H1 (cell line): ENCODE data around the gene VPS13C. TPM values are rescaled to one million over a fixed set of nuclear protein-coding genes. Genes with fewer than 3 reads are reported as not detected.

Source experiments
- CTCF ChIA-PET: fragments of 300-600 bp; sonication (Branson Sonifier 250); formaldehyde crosslinking; loops from one replicate; lab custom pipeline; 2021; ENCODE audit not compliant: partially characterized antibody; lab: Charles Lee
- POLR2A ChIA-PET: fragments of 300-600 bp; sonication (Branson Sonifier 250); formaldehyde crosslinking; loops from one replicate; lab custom pipeline; 2021; ENCODE audit warnings: inconsistent platforms; ENCODE audit not compliant: partially characterized antibody; lab: Charles Lee
- DNase-seq, 2 experiments: peaks; one replicate each; pipeline versions ENCODE4 v3.0.0 to v3.0.0-alpha.2; 2010 to 2022; ENCODE audit warnings: low spot score in 2 of 2, low read depth in 1 of 2, mixed read lengths in 1 of 2
- FAIRE-seq: peaks from 2 replicates; lab custom pipeline; 2011; peaks lifted over from hg19 to GRCh38; lab: Jason Lieb, UNC
- H2AFZ ChIP-seq: 2 replicates; pipeline ENCODE4 v1.8.1; 2012; ENCODE audit warnings: low read length, inconsistent platforms
- H2AK5ac ChIP-seq: 2 replicates; pipeline ENCODE4 v1.6.1; 2013; ENCODE audit warnings: low read depth, low read length
- H2BK120ac ChIP-seq: replicated peaks from 2 replicates; pipeline ENCODE3; 2013; ENCODE audit warnings: low read depth, low read length, inconsistent platforms
- H2BK12ac ChIP-seq: 2 replicates; pipeline ENCODE4 v1.6.1; 2013; ENCODE audit warnings: low read depth, low read length
- H2BK15ac ChIP-seq: 2 replicates; pipeline ENCODE4 v1.6.1; 2013; ENCODE audit warnings: low read length
- H2BK20ac ChIP-seq: 2 replicates; pipeline ENCODE4 v1.6.1; 2013; ENCODE audit warnings: low read length
- H2BK5ac ChIP-seq: 2 replicates; pipeline ENCODE4 v1.6.1; 2013; ENCODE audit warnings: low read depth, low read length
- H3K14ac ChIP-seq: 2 replicates; pipeline ENCODE4 v1.6.1; 2013; ENCODE audit warnings: inconsistent platforms; ENCODE audit not compliant: insufficient read length
- H3K18ac ChIP-seq: 2 replicates; pipeline ENCODE4 v1.6.1; 2013; ENCODE audit warnings: low read length; ENCODE audit errors: extremely low read depth
- H3K23ac ChIP-seq: 2 replicates; pipeline ENCODE4 v1.6.1; 2013; ENCODE audit warnings: inconsistent platforms; ENCODE audit not compliant: insufficient read length
- H3K23me2 ChIP-seq: 2 replicates; pipeline ENCODE4 v1.6.1; 2013; ENCODE audit warnings: low read depth, low read length
- H3K27ac ChIP-seq: 2 replicates; pipeline ENCODE4 v1.6.1; 2011; ENCODE audit warnings: low read depth, low read length, inconsistent platforms
- H3K27me3 ChIP-seq, 4 experiments: replicated peaks in 1 of 4; 1 replicate in 1 of 4; 2 replicates in 3 of 4; pipeline versions ENCODE4 v1.6.1 to v1.8.1; 2011 to 2013; ENCODE audit warnings: low read length in 3 of 4, mild to moderate bottlenecking in 3 of 4, inconsistent platforms in 2 of 4, mixed read lengths in 2 of 4, moderate library complexity in 1 of 4; ENCODE audit not compliant: control insufficient read depth in 3 of 4, insufficient read depth in 3 of 4; ENCODE audit errors: extremely low read depth in 1 of 4
- H3K36me3 ChIP-seq, 4 experiments: 2 replicates each; pipeline versions ENCODE4 v1.6.1 to v1.8.1; 2011 to 2013; ENCODE audit warnings: mild to moderate bottlenecking in 4 of 4, low read length in 3 of 4, moderate library complexity in 2 of 4, control low read depth in 1 of 4, inconsistent platforms in 1 of 4; ENCODE audit not compliant: insufficient read depth in 4 of 4, control insufficient read depth in 2 of 4
- H3K4ac ChIP-seq: replicated peaks from 2 replicates; pipeline ENCODE3; 2013; ENCODE audit warnings: low read length, low read depth, mixed read lengths, inconsistent platforms; ENCODE audit not compliant: insufficient read length
- H3K4me1 ChIP-seq, 4 experiments: replicated peaks in 1 of 4; 1 replicate in 1 of 4; 2 replicates in 3 of 4; pipeline versions ENCODE4 v1.6.1 to v1.8.1; 2011 to 2013; ENCODE audit warnings: low read length in 3 of 4, inconsistent platforms in 2 of 4, mixed read lengths in 1 of 4; ENCODE audit not compliant: insufficient read depth in 4 of 4, control insufficient read depth in 3 of 4
- H3K4me2 ChIP-seq, 2 experiments: 2 replicates each; pipeline versions ENCODE4 v1.6.1 to v1.8.1; 2011 to 2013; ENCODE audit warnings: low read depth in 2 of 2, low read length in 2 of 2, control low read depth in 1 of 2, inconsistent platforms in 1 of 2, mild to moderate bottlenecking in 1 of 2; ENCODE audit not compliant: insufficient read depth in 1 of 2
- H3K4me3 ChIP-seq, 4 experiments: fragments of 200-600, 300-600 bp in 1 of 4; sonication (generic), shearing (Covaris generic), sonication (Bioruptor Twin) in 1 of 4; 2 replicates each; pipeline versions ENCODE4 v1.5.1 to v1.8.1; 2011 to 2016; ENCODE audit warnings: low read length in 4 of 4, low read depth in 3 of 4, control low read depth in 2 of 4, inconsistent platforms in 2 of 4, mild to moderate bottlenecking in 2 of 4, mixed read lengths in 1 of 4, moderate library complexity in 1 of 4; ENCODE audit not compliant: insufficient read depth in 2 of 4; ENCODE audit errors: extremely low read depth in 1 of 4
- H3K56ac ChIP-seq: replicated peaks from 2 replicates; pipeline ENCODE3; 2013; ENCODE audit warnings: low read depth, mild to moderate bottlenecking, mixed read lengths, low read length, inconsistent platforms; ENCODE audit not compliant: insufficient read length
- H3K79me1 ChIP-seq: 2 replicates; pipeline ENCODE4 v1.6.1; 2013; ENCODE audit warnings: low read depth, low read length, control low read depth
- H3K79me2 ChIP-seq, 2 experiments: 2 replicates each; pipeline versions ENCODE4 v1.6.1 to v1.8.1; 2012 to 2013; ENCODE audit warnings: low read length in 2 of 2, mild to moderate bottlenecking in 2 of 2, inconsistent platforms in 1 of 2; ENCODE audit not compliant: insufficient read depth in 2 of 2, control insufficient read depth in 1 of 2
- H3K9ac ChIP-seq, 4 experiments: replicated peaks in 1 of 4; 1 replicate in 1 of 4; 2 replicates in 3 of 4; pipeline versions ENCODE4 v1.6.1 to v1.8.1; 2011 to 2013; ENCODE audit warnings: low read depth in 3 of 4, low read length in 3 of 4, control low read depth in 2 of 4, mild to moderate bottlenecking in 2 of 4, moderate library complexity in 2 of 4, inconsistent platforms in 1 of 4; ENCODE audit errors: extremely low read depth in 1 of 4
- H3K9me3 ChIP-seq, 2 experiments: 2 replicates each; pipeline versions ENCODE4 v1.6.1 to v1.8.1; 2012 to 2013; ENCODE audit warnings: mild to moderate bottlenecking in 2 of 2, moderate library complexity in 2 of 2, control low read depth in 1 of 2, inconsistent platforms in 1 of 2, low read depth in 1 of 2, low read length in 1 of 2, mixed read lengths in 1 of 2; ENCODE audit not compliant: insufficient read depth in 2 of 2
- H4K20me1 ChIP-seq, 2 experiments: replicated peaks in 1 of 2; 2 replicates each; pipeline versions ENCODE3 to v1.8.1; 2011 to 2013; ENCODE audit warnings: inconsistent platforms in 2 of 2, low read length in 2 of 2, mild to moderate bottlenecking in 1 of 2; ENCODE audit not compliant: insufficient read depth in 2 of 2, control insufficient read depth in 1 of 2
- H4K5ac ChIP-seq: 2 replicates; pipeline ENCODE4 v1.6.1; 2013; ENCODE audit warnings: low read length, low read depth, mixed read lengths, inconsistent platforms; ENCODE audit not compliant: insufficient read length
- H4K8ac ChIP-seq: 2 replicates; pipeline ENCODE4 v1.8.0; 2013; ENCODE audit warnings: mild to moderate bottlenecking, moderate library complexity, low read length, inconsistent platforms; ENCODE audit not compliant: insufficient read depth; ENCODE audit errors: extremely low read depth
- H4K91ac ChIP-seq: replicated peaks from 2 replicates; pipeline ENCODE3; 2013; ENCODE audit warnings: low read length, mixed read lengths, inconsistent platforms; ENCODE audit not compliant: insufficient read length
- EP300 ChIP-seq, 2 experiments: IDR thresholded peaks; 1 replicate in 1 of 2; 2 replicates in 1 of 2; pipeline ENCODE4 v1.6.1; 2011 to 2012; ENCODE audit warnings: low read depth in 2 of 2, low read length in 2 of 2, mild to moderate bottlenecking in 2 of 2, borderline replicate concordance in 1 of 2, inconsistent platforms in 1 of 2, moderate library complexity in 1 of 2
- HDAC2 ChIP-seq, 2 experiments: fragments of 300-600 bp in 1 of 2; sonication (generic) in 1 of 2; IDR thresholded peaks; 2 replicates each; pipeline ENCODE4 v1.6.1; 2011 to 2012; ENCODE audit warnings: low read depth in 2 of 2, low read length in 2 of 2, mild to moderate bottlenecking in 2 of 2, moderate library complexity in 2 of 2, borderline replicate concordance in 1 of 2, inconsistent platforms in 1 of 2
- RAD21 ChIP-seq, 2 experiments: IDR thresholded peaks in 1 of 2; conservative IDR thresholded peaks in 1 of 2; 2 replicates each; pipeline ENCODE4 v1.6.1; 2011; ENCODE audit warnings: low read depth in 2 of 2, low read length in 2 of 2, improper control_type of control experiment in 1 of 2, inconsistent platforms in 1 of 2, mild to moderate bottlenecking in 1 of 2, moderate library complexity in 1 of 2
- RFX5 ChIP-seq: IDR thresholded peaks from 2 replicates; pipeline ENCODE4 v1.6.1; 2011; ENCODE audit warnings: low read depth, low read length, improper control_type of control experiment, borderline replicate concordance
- SRF ChIP-seq: IDR thresholded peaks from 2 replicates; pipeline ENCODE4 v1.6.1; 2011; ENCODE audit warnings: mild to moderate bottlenecking, low read depth, low read length, moderate library complexity
- WGBS, 2 experiments: shearing (Covaris generic) in 1 of 2; methylation state at CpG; one replicate each; pipeline versions ENCODE4 v1.1.6 to v1.1.7; 2013 to 2015; ENCODE audit warnings: low lambda C conversion rate in 2 of 2, mixed read lengths in 2 of 2, inconsistent platforms in 1 of 2, low coverage in 1 of 2, missing lambda C conversion rate in 1 of 2; ENCODE audit not compliant: insufficient replicate concordance in 2 of 2, insufficient coverage in 1 of 2, insufficient read length in 1 of 2; ENCODE audit errors: extremely low coverage in 1 of 2, missing lambda C conversion rate in 1 of 2; 5-methylcytosine and 5-hydroxymethylcytosine counted together
- polyA plus RNA-seq, 7 experiments: library from polyadenylated mRNA; depleted of rRNA in 3 of 7; stranded (reverse) in 5 of 7; unstranded in 2 of 7; fragments of >200 nt in 5 of 7; fragments of 200-250 nt in 2 of 7; gene quantifications; 1 replicate in 5 of 7; 2 replicates in 1 of 7; 4 replicates in 1 of 7; pipeline versions ENCODE4 v1.2.1 to v1.2.3, GENCODE V29; 2011 to 2013; ENCODE audit warnings: missing spikeins in 2 of 7, mixed read lengths in 2 of 7
- total RNA-seq: library from RNA; stranded (reverse); fragmentation: NEBNext Ultra II Directional; extraction: Animal tissue kit (Norgen Biotek cat#: 25700); gene quantifications from 2 replicates; pipeline ENCODE4 v1.2.1, GENCODE V29; 2021
- TF ChIP-seq, protein P1 (sequence below): IDR thresholded peaks from 2 replicates; pipeline ENCODE4 v1.6.1; 2012; ENCODE audit warnings: inconsistent platforms

The VPS13C gene
- total and polyA plus RNA-seq, 2 of the 8 experiments (the other 6 are each of a cell fraction or from before 2014, with no cell fraction given) = 4.8 to 18.8 TPM

- no peak overlapping the region for H4K5ac ChIP-seq
- no peak overlapping the region for H2BK120ac ChIP-seq
- H2BK5ac ChIP-seq = peak overlapping the region; percentile 18; the same call in 1 of the 2 replicates
- H2BK20ac ChIP-seq = no peak overlapping the region
- H3K9me3 ChIP-seq = no peaks in the 10 kb centered on the region
- no peak overlapping the region for H3K23ac ChIP-seq
- H3K4me3 ChIP-seq = no peak overlapping the region
- no peaks in the 10 kb centered on the region for H3K36me3 ChIP-seq
- H3K14ac ChIP-seq = no peak overlapping the region
- no peak overlapping the region for H3K27ac ChIP-seq
- no peak for TF ChIP-seq SRF
- no peak for TF ChIP-seq RAD21 (IDR thresholded peaks at IDR 0.05 in 1 of 2, conservative IDR thresholded peaks at IDR 0.05 in 1 of 2; ENCODE audit: low read depth in 2 of 2, low read length in 2 of 2)
- no peak for TF ChIP-seq HDAC2 (IDR thresholded peaks at IDR 0.05; ENCODE audit: borderline replicate concordance in 1 of 2, low read depth in 2 of 2, low read length in 2 of 2)
- TF ChIP-seq, protein P1, sequence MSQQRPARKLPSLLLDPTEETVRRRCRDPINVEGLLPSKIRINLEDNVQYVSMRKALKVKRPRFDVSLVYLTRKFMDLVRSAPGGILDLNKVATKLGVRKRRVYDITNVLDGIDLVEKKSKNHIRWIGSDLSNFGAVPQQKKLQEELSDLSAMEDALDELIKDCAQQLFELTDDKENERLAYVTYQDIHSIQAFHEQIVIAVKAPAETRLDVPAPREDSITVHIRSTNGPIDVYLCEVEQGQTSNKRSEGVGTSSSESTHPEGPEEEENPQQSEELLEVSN = no peak
- TF ChIP-seq RFX5 = no peak
- TF ChIP-seq EP300 (IDR thresholded peaks at IDR 0.05; ENCODE audit: borderline replicate concordance in 1 of 2, low read depth in 2 of 2, low read length in 2 of 2) = no peak
- H3K4ac ChIP-seq = no peak overlapping the region
- no peak overlapping the region for H4K8ac ChIP-seq
- no peak overlapping the region for H2AFZ ChIP-seq
- no peaks in the 10 kb centered on the region for H3K79me2 ChIP-seq
- no peaks in the 10 kb centered on the region for H3K27me3 ChIP-seq
- H4K91ac ChIP-seq = no peak overlapping the region
- FAIRE-seq (no peak), DNase-seq (no peak)
- CTCF ChIA-PET = interaction anchor here (1.0 to 3.6 kb wide), 4 partner anchors 10 to 128 kb away, joined by 3 to 18 read pairs (median 4); no protein-coding TSS in a partner anchor
- H3K4me1 ChIP-seq = peaks cover 0 to 9% (median under 1%) of the 10 kb centered on the region in 4 experiments; a peak in 5 of 7 replicates
- H2BK15ac ChIP-seq = no peak overlapping the region
- H3K56ac ChIP-seq = no peak overlapping the region
- H3K9ac ChIP-seq = no peak overlapping the region
- POLR2A ChIA-PET = no interaction called here
- H3K18ac ChIP-seq = no peak overlapping the region
- 85% methylated on average over 7 of the region's 7 CpGs; no CpG with 5 or more reads in 1 of the 2 experiments for WGBS, 2 experiments
- no peak overlapping the region for H2AK5ac ChIP-seq
- H2BK12ac ChIP-seq = no peak overlapping the region
- H3K23me2 ChIP-seq = no peaks in the 10 kb centered on the region
- H3K4me2 ChIP-seq = no peak overlapping the region
- H3K79me1 ChIP-seq = no peaks in the 10 kb centered on the region
- H4K20me1 ChIP-seq = no peaks in the 10 kb centered on the region
Measured at GRCh38 chr15:61829514-61829889, 230.7 kb downstream of the VPS13C start.
